ENCODE data around the gene TMPRSS15.

- no peak for TF ChIP-seq CTCF (IDR thresholded peaks at IDR 0.05; ENCODE audit: insufficient read depth, low read depth, low read length)
- TF ChIP-seq EZH2 (IDR thresholded peaks at IDR 0.05; ENCODE audit: insufficient read depth, low read length) = no peak
These were observed 137.6 kb downstream of the TMPRSS15 start for GRCh38 chr21:18265944-18266343.
